ENCODE data around the gene SYNJ1. TPM values are rescaled to one million over a fixed set of nuclear protein-coding genes. Genes with fewer than 3 reads are reported as not detected.

The SYNJ1 gene
- total and polyA plus RNA-seq, 9 of the 15 experiments (the other 6 are each of a cell fraction or from before 2014, with no cell fraction given): 2.4 to 10.6 (median 5.6) TPM

DNA sequence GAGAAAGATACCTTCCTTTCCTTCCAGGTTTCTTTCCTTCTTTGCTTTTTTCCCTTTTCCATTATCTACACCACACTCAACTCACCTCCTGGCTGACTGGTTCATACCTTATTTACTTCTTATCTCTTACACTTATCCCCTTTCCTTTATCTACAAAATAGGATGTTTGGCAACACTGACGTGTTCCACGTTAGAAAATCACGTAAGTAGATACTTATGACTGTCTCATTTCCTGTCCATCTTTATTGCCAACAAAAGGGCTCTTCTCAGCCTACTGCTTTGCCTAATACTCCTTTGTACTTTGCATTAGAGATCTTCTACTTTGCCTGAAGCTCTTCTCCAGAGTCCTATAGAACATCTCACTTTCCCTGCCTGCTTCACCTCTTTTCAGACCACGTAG lies 25.1 kb downstream of the SYNJ1 start (continued):
- TF ChIP-seq, protein P1, sequence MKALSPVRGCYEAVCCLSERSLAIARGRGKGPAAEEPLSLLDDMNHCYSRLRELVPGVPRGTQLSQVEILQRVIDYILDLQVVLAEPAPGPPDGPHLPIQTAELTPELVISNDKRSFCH (CRISPR knock-in tag; IDR thresholded peaks at IDR 0.05): no peak
- TF ChIP-seq, protein P1 (tag; IDR thresholded peaks at IDR 0.05): no peak
- TF ChIP-seq ZNF77 (CRISPR knock-in tag; IDR thresholded peaks at IDR 0.05): no peak
- TF ChIP-seq DPF2 (IDR thresholded peaks at IDR 0.05): peak; percentile 24; the same call in 1 of the 2 replicates
- TF ChIP-seq CEBPG (CRISPR knock-in tag; IDR thresholded peaks at IDR 0.05): no peak
- 0 out of 4 replicates have a peak, but pooled peaks of 1 of the 2 experiments have one; percentile 19 for TF ChIP-seq CEBPG (tag; conservative IDR thresholded peaks at IDR 0.05 in 1 of 2, IDR thresholded peaks at IDR 0.05 in 1 of 2)
- TF ChIP-seq ARID1B (IDR thresholded peaks at IDR 0.05): peak; percentile 36
- TF ChIP-seq, protein P2, sequence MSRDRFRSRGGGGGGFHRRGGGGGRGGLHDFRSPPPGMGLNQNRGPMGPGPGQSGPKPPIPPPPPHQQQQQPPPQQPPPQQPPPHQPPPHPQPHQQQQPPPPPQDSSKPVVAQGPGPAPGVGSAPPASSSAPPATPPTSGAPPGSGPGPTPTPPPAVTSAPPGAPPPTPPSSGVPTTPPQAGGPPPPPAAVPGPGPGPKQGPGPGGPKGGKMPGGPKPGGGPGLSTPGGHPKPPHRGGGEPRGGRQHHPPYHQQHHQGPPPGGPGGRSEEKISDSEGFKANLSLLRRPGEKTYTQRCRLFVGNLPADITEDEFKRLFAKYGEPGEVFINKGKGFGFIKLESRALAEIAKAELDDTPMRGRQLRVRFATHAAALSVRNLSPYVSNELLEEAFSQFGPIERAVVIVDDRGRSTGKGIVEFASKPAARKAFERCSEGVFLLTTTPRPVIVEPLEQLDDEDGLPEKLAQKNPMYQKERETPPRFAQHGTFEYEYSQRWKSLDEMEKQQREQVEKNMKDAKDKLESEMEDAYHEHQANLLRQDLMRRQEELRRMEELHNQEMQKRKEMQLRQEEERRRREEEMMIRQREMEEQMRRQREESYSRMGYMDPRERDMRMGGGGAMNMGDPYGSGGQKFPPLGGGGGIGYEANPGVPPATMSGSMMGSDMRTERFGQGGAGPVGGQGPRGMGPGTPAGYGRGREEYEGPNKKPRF (IDR thresholded peaks at IDR 0.05; ENCODE audit: low read depth, low read length): no peak
- TF ChIP-seq ASH1L (IDR thresholded peaks at IDR 0.05; ENCODE audit: borderline replicate concordance, low read depth, partially characterized antibody): no peak
- TF ChIP-seq CBFA2T2 (conservative IDR thresholded peaks at IDR 0.05): no peak
- no peak for TF ChIP-seq TEAD1 (CRISPR knock-in tag; IDR thresholded peaks at IDR 0.05)
- TF ChIP-seq GABPB2 (CRISPR knock-in tag; conservative IDR thresholded peaks at IDR 0.05): no peak
- TF ChIP-seq ATF1 (CRISPR knock-in tag; IDR thresholded peaks at IDR 0.05): no peak
- TF ChIP-seq ATF1 (tag; IDR thresholded peaks at IDR 0.05): peak; percentile 12; the same call in 1 of the 2 replicates
- no peak for TF ChIP-seq HNRNPUL1 (IDR thresholded peaks at IDR 0.05; ENCODE audit: low read length)
- TF ChIP-seq PRPF4 (IDR thresholded peaks at IDR 0.05; ENCODE audit: insufficient read depth, low read depth, low read length, poor library complexity, severe bottlenecking): no peak
- no peak for TF ChIP-seq FOXA1 (IDR thresholded peaks at IDR 0.05; ENCODE audit: borderline replicate concordance)
- TF ChIP-seq, protein P3, sequence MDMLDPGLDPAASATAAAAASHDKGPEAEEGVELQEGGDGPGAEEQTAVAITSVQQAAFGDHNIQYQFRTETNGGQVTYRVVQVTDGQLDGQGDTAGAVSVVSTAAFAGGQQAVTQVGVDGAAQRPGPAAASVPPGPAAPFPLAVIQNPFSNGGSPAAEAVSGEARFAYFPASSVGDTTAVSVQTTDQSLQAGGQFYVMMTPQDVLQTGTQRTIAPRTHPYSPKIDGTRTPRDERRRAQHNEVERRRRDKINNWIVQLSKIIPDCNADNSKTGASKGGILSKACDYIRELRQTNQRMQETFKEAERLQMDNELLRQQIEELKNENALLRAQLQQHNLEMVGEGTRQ (CRISPR knock-in tag; IDR thresholded peaks at IDR 0.05): no peak
- no peak for TF ChIP-seq MIER1 (IDR thresholded peaks at IDR 0.05; ENCODE audit: low read depth)
- TF ChIP-seq, protein P4, sequence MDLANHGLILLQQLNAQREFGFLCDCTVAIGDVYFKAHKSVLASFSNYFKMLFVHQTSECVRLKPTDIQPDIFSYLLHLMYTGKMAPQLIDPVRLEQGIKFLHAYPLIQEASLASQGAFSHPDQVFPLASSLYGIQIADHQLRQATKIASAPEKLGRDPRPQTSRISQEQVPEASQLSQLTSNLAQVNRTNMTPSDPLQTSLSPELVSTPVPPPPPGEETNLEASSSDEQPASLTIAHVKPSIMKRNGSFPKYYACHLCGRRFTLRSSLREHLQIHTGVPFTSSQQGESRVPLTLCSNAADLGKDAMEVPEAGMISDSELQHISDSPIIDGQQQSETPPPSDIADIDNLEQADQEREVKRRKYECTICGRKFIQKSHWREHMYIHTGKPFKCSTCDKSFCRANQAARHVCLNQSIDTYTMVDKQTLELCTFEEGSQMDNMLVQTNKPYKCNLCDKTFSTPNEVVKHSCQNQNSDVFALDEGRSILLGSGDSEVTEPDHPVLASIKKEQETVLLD (IDR thresholded peaks at IDR 0.05): no peak
- no peak for TF ChIP-seq HMG20A (CRISPR knock-in tag; conservative IDR thresholded peaks at IDR 0.05)
- TF ChIP-seq FOXJ2 (tag; IDR thresholded peaks at IDR 0.05): 0 out of 2 replicates have a peak, but pooled peaks have one; percentile 31
- TF ChIP-seq ZNF384 (IDR thresholded peaks at IDR 0.05; ENCODE audit: low read depth, low read length): no peak

All from K562 (cell line).